Adipose tissue (tissue), 3 donors: ENCODE measurements around the gene FAM200B. TPM values are rescaled to one million over a fixed set of nuclear protein-coding genes. Genes with fewer than 3 reads are reported as not detected.
"Not testable (repeated sequence)": the region's sequence is repeated elsewhere in the genome, so short reads cannot be mapped to it uniquely, and the experiment has no call there.

Experiments
- H3K27ac ChIP-seq: one replicate; pipeline ENCODE4 v1.5.1; 2013; ENCODE audit warnings: low read depth, low read length
- WGBS, 3 donors: extraction: QIAGEN DNeasy Blood & Tissue Kit; methylation state at CpG; one replicate each; pipeline ENCODE4 v1.1.7; 2013; 5-methylcytosine and 5-hydroxymethylcytosine counted together
- polyA plus RNA-seq, 3 donors: library from polyadenylated mRNA; stranded (reverse); fragments of 200-250 nt; gene quantifications; one replicate each; pipeline ENCODE4 v1.2.3, GENCODE V29; 2013
- donor health status: healthy with polysubstance abuse.
- donor health status: Bipolar disorder and iron deficiency.
- donor health status: healthy.

FAM200B gene
- polyA plus RNA-seq, 3 donors, result 20.6 to 64.9 (median 42.6) TPM

DNA sequence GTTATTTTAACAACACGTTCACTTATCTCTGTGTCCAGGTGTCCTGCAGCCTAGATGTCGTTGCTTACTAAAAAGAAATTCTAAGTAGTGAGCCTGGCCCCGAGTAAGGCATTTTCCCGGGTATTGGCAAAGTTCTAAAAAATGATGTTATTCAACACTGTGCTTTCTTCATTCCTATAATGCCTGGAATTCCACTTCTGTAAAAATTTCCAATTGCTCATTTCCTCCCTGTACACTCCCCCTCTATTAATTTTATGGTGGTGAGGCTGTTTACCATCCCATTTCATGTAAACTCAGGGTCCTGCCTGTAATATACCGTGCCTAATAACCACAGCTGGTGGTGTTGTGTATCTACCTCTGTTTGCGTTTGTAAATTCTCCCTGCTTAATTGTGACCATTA lies 35.5 kb downstream of the FAM200B start:
- WGBS, 3 donors, result 51 to 74% (median 73%) methylated on average over 6 of the region's 6 CpGs
- H3K27ac ChIP-seq, result no peak overlapping the region

DNA sequence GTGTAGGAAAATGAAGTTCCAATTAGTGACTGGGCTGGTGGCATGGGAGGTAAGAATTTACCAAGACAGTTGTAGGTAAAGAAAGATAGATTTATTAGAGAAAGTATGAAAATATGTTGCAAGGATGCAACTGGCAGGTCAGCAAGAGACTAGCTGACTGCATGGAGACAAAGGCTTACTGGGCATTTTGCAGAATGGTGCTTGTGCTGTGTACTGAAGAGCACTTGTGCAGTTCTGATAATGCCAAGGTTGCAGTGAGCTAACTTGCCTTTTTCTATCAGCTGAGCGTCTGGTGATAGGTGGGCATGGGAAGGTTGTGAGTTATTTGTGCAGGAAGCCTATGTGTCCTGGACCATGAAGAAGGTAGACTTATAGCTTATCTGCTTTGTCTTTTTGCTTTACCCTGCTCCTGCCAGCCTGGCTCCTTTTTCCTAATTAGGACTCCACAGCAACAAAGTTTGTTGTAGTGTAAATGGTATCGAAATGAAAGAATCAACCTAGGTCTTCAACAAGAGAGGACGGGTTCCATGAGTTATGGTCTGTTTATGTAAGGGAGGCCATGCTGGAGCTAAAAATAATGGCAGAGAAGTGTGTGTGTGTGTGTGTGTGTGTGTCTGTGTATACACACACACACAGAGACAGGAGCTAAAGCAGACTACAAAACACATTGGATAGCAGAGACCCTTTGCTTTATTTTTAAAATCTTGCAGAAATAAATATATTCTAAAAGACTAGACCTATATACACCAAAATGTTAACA lies 36.2 kb downstream of the FAM200B start:
- 70 to 89% (median 72%) methylated on average over 3 of the region's 3 CpGs for WGBS, 3 donors
- H3K27ac ChIP-seq, result no peak overlapping the region

DNA sequence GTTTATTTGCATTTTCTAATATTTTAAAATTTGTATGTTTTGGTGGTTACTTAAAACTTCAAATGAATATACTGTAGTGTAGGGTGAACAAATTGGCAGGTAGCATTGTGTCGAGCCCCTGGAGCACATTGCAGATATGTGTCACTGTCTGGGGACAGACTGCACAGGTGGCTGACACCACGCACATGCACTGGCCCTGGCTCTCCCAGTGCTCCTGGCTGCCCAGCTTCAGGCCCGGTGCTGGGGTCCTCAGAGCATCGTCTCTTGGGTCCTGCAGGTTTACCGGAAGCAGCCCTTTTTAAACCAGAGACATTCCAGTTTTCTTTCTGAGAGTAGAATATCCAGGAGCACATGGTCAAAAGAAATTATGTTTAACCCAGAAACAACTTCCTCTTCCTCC lies 36.8 kb downstream of the FAM200B start:
- no peak overlapping the region for H3K27ac ChIP-seq
- WGBS, 3 donors, result 82 to 89% (median 89%) methylated on average over 5 of the region's 5 CpGs

DNA sequence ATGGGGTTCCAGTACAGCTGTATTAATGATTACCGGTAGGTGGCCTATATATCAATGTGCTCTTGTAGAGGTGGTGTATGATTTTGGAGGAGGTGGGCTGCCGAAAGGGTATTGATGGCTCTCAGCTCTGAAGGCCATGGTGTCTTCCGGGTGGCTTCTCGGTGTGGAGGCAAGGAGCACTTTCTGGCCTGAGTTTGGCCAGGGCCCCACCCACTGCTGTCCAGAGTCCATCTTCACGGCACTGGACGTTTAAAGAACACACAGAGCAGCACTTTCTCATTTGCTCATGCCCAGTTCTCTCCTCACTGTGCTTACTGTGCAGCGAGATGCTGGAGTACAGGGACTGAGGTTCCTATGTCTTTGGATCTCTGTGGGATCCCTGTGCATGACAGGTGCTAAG lies 37.3 kb downstream of the FAM200B start:
- H3K27ac ChIP-seq, result no peak overlapping the region
- WGBS, 3 donors, result 85 to 91% (median 90%) methylated on average over 7 of the region's 7 CpGs

DNA sequence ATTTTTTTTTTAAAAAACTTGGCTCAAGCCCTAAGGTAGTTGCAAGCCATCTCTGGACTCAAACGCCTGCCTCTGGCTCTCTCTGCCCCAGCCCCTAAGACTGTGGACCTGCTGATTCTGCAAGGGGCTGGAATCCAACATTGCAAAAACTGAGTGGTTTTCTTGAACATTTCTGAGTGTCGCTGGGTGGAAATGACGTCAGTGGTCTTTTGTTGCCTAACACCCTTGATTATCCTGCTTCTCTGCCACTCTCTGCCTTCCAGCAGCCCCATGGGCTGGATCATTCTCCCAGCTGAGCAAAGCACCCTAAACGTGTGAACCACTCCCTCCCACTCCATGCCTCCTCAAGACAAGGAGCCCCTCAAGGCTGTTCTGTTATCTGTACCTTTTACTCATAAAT lies 37.9 kb downstream of the FAM200B start:
- WGBS, 3 donors, result 47 to 80% (median 71%) methylated on average over 4 of the region's 4 CpGs
- H3K27ac ChIP-seq, result no peak overlapping the region

DNA sequence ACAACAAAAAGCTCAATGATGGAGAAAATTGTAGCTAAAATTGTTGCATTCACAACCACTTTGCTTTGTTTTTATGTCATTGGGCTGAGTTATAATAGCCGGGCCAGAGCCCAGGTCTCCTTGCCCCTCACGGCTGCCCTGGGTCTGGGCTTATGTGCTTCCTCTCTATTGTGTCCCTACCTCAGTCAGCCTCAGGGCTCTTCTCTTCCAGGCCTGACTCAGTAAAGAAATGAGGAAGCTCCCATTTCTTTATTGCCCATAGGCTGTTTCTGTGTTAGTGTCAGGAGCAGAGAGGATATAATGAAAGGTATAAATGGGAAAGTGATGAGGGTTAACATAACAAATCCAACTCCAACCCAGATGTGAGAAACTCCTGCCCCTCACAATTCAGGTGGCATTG lies 39.2 kb downstream of the FAM200B start:
- H3K27ac ChIP-seq, result no peak overlapping the region
- 73 to 87% (median 75%) methylated on average over 2 of the region's 2 CpGs for WGBS, 3 donors

DNA sequence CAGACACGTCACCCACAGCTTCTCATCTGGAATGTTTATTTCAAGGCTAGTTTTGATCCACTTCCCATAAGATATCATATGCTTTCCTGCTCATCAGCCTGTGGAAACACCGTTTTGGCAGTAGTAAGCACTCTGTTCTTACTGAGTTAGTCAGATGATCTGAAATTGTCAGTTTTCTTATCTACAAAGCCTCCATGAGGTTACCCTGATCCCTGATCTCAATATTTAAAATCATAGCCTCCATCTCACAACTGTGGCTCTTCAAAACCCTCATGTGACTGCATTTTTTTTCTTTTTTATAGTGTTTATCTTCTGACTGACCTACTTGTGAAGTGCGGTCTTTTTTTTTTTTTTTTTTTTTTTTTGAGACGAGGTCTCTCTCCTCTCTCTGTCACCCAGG lies 44.0 kb downstream of the FAM200B start:
- 48 to 72% (median 62%) methylated on average over 3 to 4 of the region's 4 CpGs for WGBS, 3 donors

DNA sequence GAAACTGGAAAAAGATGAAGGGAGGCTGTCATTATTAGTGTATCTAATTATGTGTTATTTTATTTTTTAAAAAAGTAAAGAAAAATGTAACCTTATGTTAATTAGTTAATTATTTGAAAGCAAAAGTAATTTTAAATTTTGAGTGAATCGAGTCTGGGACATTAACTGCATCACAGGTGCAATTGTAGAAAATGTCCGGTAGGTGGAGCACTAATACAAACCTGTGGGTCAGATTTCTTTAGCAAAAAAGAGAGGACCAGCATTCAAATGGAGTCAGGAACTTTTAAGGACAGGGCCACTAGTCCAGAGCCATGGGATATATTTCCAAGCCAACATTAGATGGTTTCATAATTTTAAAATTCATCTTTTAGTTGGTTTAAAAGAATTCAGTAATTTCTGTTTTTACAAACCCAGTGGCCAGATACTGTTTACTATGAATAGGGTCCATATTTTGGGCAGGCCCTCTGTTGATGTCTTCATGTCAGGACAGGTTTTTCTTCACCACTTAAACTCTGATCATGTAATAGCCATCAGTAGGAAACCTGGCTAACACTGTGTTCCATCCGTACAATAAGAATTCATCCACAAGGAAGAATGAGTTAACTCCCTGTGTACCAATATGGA lies 48.4 kb downstream of the FAM200B start:
- H3K27ac ChIP-seq, result no peak overlapping the region
- WGBS, 3 donors, result 13 to 19% (median 15%) methylated on average over 3 of the region's 3 CpGs

More for the DNA sequence above, 44.0 kb downstream of the FAM200B start:
- no peak overlapping the region for H3K27ac ChIP-seq

DNA sequence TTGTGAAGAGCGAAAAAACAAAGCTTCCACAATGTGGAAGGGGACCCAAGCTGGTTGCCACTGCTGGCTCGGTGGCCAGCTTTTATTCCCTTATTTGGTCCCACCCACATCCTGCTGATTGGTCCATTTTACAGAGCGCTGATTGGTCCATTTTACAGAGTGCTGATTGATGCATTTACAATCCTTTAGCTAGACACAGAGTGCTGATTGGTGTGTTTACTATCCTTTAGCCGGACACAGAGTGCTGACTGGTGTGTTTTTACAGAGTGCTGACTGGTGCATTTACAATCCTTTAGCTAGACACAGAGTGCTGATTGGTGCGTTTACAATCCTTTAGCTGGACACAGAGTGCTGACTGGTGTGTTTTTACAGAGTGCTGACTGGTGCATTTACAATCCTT lies 51.4 kb downstream of the FAM200B start:
- 65 to 78% (median 77%) methylated on average over 5 of the region's 5 CpGs for WGBS, 3 donors
- H3K27ac ChIP-seq, result not testable (repeated sequence)

DNA sequence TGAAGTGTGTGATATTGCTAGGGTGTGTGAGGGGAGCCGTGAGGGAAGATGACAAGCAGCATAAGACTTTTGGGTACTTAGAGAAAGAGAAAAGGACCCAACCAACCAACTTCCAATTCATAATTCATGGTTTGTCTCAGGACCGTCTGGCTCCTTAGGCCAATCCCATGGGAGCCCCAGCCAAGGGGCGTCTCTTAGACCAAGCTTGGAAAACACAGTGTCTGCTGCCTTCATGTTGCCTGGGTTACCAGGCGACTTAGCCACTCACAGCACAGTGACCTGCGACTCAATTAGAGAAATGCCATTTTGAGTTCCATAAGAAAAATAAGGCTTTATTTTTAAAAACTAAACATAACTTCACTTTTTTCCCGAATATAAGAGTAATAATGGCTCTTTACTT lies 53.9 kb downstream of the FAM200B start:
- WGBS, 3 donors, result 65 to 85% (median 78%) methylated on average over 6 of the region's 6 CpGs
- H3K27ac ChIP-seq, result no peak overlapping the region

DNA sequence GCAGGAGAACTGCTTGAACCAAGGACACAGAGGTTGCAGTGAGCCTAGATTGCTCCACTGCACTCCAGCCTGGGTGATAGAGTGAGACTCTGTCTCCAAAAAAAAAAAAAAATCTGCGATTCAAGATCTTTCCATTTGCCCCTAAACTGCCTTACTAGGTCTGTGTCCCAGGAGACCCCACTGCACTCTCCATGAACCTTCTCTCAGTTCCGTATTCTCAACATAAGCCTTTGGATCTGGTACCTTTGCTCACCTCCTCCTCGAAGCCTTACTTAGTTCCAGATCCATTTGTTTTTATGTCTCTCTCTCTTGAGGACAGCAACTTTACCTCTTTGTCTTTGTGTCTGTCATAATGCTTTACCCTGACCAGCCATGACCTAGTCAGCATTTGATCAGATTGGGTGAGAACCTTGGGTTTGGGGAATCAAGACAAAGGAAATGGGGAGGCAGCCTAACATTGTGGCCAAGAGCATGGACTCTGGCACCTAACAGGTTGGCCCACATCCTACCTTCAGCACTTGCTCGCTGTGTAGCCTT lies 55.0 kb downstream of the FAM200B start:
- 86 to 93% (median 91%) methylated on average over 4 of the region's 4 CpGs for WGBS, 3 donors
- H3K27ac ChIP-seq, result no peak overlapping the region

DNA sequence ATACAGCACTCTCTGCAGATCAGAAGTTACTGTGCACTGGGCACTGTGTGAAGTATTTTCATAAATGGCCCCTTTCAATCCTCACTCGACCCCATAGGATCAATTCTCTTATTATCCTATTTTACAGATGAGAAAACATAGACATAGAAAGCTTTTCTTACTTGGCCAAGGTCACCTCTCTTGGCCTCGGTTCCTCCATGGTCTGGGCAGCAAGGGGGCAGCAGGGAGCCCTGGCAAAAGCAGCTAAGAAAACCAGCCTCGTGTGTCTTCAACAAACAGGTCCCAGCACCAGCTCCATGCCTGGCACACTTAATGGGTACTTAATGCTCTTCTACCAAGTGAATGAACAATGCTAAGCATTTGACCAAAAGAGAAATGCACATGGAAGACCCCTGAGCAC lies 55.6 kb downstream of the FAM200B start:
- WGBS, 3 donors, result 35 to 77% (median 75%) methylated on average over 3 of the region's 3 CpGs

DNA sequence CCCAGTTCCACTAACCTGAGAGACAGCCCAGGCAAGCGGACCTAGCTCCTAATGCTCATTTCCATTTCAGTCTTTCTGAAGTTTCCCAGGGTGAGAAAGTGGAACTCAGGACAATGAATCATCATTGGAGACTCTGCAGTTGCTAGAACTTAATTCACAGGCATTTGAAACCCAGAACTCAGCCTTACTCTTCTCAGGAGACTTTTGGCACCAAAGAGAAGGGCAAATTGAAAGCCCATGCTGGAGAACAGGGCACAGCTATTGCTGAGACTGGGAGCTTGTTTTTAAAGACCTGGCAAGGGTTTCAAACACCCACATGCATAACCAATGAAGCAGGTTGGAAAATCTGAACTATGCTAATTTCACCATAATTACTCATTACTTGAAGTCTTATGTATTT lies 57.2 kb downstream of the FAM200B start:
- WGBS, 3 donors, result 78 to 97% (median 92%) methylated on average over 1 of the region's 1 CpG

More for the DNA sequence above, 55.6 kb downstream of the FAM200B start:
- no peak overlapping the region for H3K27ac ChIP-seq

More for the DNA sequence above, 57.2 kb downstream of the FAM200B start:
- H3K27ac ChIP-seq, result no peak overlapping the region

Other genes starting within 250 kb of the FAM200B start
- 10 to 100 TPM in 1 of 3 donors, 1 to 10 TPM in 2; 3.4 to 39.4 (median 5.8) TPM for gene CC2D2A, start 211.9 kb upstream of the FAM200B start, polyA plus RNA-seq
- gene FBXL5, start 26.5 kb upstream of the FAM200B start, polyA plus RNA-seq, result 100 to 1,000 TPM in 1 of 3 donors, 10 to 100 TPM in 2; 26.3 to 100 (median 79.4) TPM
- gene BST1, start 21.2 kb downstream of the FAM200B start, polyA plus RNA-seq, result 10 to 100 TPM in 1 of 3 donors, 1 to 10 TPM in 2; 1.2 to 15.6 (median 8.0) TPM
- 1 to 10 TPM in 2 of 3 donors, under 1 TPM in 1; 0.94 to 4.7 (median 4.5) TPM for gene CD38, start 96.5 kb downstream of the FAM200B start, polyA plus RNA-seq